CD1c-positive myeloid dendritic cell (primary cell): ENCODE results near the gene MEF2A.
"Not testable (repeated sequence)": the region's sequence is repeated elsewhere in the genome, so short reads cannot be mapped to it uniquely, and the experiment has no call there.

Experiments
- DNase-seq: peaks from one replicate; pipeline ENCODE4 v3.0.0-alpha.2; 2016; ENCODE audit errors: extremely low spot score

Gene MEF2A

DNA sequence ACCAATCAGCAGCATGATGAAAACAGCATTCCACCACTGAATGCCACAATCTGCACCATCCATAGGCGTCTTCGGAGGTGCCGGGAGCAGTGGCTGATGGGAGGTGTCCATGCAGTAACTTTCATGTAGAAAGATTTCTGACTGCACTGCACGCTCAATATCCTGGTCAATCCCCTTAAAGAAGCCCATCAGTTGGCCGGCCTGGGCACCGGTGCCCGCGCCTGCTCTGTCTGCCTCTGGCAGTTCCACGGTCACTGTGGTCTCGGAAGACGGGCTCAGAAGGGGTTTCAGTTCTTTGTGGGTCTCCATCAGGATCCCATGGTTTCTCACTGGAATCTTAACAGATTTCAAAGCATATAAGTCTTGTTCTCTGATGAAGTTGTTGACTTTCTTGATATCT lies 163.5 kb downstream of the MEF2A start:
- DNase-seq = no peak

DNA sequence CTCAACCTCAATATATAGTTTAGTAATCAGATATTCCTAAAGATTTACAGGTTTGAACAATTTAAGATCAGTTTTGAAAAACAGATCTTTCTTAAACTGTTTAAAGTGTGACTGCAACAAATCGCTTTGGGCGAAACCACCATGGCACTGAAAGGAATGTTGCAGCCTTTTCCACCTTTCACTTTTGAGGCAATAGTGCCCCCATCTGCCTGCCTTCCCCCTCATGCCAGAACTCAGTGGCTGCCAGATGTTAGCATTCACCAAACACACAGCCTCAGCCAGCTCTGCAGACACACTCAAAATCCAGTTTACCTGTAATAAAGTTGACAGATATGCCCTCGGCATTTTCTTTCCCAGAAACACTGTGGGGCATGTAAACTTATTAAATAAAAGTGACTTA lies 164.1 kb downstream of the MEF2A start:
- DNase-seq = no peak

DNA sequence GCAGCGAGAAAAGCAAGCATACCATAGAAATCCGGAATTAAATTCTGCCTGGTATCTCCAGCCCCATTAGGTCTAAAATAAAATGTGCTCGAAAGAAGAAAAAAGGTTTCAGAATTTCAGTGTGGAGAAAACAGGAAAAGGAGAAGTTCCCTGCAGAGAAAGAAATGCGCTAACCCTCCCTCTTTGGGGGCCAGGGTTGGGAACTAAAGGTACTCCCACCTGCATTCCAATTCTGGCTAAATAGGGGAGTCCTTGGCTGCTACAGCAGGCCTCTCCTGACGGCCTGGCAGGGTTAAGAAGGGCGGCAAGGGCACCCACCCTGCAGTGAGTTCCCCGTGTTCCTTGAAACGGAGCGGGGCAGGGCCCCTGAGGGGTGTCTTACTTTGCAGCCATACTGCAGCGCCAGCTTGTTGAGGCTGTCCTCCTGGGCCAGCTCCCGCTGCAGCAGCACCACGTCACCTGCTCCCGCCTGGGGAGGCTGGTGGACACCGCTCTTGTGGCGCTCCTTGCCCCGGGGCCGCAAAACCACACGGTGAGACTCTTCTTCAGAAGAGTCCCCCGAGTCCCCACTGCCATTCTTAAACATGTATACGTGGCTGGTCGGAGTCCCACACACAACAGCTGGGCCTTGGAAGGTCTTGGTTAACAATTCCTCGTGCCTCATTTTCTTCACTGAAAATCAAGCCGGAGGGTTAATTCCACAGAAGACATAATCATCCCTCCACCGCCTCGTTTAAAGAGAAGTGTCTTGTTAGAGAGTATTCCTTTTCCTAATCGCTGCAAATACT lies 165.7 kb downstream of the MEF2A start:
- no peak for DNase-seq

DNA sequence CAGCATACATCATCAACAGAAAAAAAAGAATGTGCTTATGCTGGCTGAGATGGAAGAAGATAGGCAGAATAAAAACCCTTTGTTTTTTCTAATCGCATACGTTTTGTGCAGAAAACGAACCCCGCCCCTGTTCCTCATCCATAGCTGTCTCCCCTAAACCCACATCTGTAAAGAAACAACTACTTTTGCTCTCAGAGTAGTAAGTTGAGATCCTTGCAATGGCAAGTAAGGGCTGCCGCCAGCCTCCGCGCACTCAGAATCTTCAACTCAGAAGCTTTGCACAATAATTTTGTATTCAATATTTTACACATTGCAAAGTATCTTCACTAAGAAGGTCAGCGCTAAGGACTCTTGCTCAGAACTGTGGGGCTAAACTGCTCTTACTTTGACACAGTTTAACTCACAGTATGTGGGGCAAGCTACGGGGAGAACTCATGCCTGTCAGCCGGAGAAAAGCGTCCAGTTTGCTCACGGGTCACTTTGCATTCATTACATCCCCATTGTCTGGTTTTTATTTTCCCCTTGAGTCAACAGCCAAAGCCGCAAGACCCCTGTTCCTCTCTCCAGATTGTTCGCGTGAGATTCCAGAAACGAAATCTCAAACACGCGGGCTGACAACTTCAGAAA lies 166.5 kb downstream of the MEF2A start:
- peak; percentile 47 for DNase-seq

DNA sequence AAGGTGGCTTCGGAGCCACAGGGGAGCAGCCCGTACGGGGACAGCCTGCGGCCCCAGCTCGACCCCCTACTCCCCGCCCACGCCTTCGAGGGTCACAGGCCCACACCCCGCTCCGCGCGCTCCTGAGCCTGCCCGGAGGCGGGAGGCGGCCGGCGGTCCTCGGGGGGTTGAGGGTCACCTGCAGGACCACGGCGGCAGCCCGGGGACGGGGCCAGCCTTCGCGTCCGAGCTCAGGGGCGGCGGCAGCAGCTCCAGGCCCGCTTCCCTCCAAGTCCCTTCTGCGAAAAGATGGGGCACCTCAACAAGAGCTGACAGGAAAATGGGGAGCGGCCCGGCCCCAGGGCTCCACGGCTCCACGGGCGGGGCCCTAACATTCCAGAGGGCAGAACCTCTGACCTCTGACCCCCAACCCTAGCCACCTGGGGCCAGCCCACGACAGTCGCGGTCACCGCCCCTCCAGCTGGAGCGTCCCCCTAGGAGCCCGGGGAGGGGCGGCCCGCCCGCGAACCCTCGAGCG lies 167.0 kb downstream of the MEF2A start:
- DNase-seq = peak; percentile 28

DNA sequence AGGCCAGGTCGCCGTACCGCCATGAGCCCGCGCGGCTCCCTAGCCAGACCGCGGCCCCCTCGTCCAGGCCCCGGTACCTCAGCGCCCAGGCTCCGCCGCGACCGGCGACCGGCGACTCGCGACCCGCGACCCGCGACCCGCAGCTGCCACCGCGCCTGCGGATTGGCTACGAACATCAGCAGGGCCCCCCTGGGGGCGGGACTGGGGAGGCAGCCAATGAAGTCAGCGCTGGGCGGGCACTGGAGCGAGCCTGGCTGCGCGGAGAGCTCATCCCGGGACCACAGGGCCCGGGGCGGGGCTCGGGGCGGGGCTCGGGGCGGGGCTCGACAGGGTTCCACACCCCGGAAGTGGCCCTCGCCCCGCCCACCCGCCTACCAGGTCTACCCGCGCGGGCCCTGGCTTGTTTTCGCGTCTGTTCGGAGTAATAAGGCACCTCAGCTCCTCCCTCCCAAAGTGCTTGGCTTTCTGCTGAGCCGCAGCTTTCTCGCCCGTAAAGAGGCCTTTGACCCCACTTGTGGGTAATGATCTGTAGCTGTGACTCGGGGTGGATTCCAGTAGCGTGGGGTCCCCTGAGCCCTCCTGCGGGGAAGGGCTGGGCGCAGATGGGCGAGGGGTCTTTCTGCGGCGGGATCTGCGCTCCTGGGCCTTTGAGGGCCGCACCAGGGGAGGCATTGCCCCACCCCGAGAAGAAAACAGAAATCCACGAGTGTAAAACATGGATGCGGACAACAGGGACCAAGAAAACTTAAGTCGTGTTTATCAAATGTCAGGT lies 167.7 kb downstream of the MEF2A start, which contains the start of gene LYSMD4:
TSS of gene LYSMD4 (minus strand) at position 170 of the 772 bp plus-strand sequence. CDS start 1,438 bp downstream, outside the sequence.
- peak; percentile 99 for DNase-seq

DNA sequence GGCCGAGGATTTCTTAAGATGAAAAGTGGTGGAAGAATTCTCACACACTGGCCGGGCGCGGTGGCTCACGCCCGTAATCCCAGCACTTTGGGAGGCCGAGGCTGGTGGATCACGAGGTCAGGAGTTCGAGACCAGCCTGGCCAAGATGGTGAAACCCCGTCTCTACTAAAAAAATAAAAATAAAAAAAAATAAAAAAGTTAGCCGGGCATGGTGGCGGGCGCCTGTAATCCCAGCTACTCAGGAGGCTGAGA lies 168.2 kb downstream of the MEF2A start:
- DNase-seq = not testable (repeated sequence)

DNA sequence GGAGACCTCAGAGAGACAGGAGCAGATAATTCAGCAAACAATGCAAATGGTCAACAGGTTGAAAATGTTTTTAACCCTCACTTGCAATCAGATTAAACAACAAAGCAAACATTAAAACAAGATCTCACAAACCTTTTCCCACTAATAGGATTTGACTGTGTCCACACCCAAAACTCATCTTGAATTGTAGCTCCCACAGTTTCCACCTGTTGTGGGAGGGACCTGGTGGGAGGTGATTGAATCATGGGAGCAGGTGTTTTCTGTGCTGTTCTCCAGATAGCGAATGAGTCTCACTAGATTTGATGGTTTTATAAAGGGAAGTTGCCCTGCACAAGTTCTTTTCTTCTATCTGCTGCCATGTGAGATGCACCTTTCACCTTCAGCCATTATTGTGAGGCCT lies 168.8 kb downstream of the MEF2A start:
- DNase-seq = no peak

DNA sequence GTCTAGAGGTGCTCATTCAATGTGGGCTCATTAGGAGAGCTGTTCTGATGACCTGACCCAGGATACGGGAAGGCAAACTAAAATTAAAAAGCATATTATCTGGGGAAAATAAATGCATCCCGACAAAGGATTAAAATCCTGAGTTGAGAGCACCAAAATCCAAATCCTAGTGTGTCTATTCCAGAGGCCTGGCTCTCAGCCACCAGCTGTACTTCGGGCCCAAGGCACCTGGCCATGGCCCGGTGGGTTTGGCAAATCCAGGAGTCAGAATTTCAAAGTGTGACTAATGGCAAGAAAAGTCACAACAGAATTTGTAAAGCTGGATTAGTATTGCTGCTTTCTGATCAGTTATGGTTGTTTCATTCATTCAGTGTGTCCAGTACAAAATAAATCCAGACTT lies 170.1 kb downstream of the MEF2A start:
- DNase-seq = no peak

DNA sequence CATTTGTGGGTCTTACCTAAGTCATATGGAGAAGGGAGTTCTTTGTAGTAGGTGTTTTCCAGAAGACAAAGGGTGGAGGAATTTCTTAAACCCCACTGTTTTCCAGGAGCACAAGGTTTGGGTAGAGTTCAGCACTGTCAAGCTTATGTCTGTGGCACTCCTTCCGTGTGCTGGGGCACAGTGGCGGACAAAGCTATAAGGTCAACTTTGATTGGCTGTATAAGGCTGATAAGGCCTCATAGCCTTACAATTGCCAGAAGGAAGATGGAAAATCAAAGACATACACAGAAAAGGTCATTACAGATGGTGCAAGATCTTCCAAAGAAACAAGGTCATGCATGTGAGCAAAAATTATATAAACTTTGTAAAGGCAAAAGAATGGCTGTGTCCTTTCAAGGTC lies 170.9 kb downstream of the MEF2A start:
- no peak for DNase-seq

DNA sequence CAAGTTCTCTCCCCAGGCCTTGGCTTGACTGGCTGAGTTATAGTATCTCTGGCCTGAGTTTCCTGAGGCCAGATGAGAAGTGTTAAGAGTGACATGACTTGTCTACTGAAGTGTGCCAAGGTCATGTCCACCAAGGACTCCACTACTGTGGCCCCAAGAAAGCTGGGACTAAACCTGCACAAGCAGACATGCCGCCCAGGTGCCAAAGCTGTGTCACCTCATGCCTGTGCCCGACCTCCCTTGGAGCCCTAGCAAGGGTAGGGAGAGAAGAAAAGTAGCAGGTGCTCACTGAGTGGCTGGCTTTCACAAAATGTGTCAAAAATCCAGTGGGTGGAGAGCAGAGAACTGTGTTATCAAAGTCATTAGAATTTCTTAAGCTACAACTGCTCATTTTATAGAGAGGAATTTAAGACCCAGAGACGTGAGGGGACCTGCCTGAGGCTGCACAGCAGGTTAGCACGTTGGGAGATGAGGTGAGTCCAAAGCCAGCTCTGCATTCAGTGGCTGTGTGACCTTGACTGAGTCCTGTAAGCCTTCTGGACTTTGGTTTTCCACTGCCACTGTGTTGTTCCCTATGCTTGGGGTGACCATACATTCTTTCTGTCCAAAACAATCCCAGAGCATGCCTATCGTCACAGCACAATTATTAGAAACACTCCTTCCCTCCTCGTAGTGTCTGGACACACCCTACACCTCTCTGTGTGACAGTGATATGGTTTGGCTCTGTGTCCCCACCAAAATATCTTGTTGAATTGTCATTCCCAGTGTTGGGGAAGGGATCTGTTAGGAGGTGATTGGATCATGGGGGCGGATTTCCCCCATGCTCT lies 172.4 kb downstream of the MEF2A start:
- DNase-seq = no peak

DNA sequence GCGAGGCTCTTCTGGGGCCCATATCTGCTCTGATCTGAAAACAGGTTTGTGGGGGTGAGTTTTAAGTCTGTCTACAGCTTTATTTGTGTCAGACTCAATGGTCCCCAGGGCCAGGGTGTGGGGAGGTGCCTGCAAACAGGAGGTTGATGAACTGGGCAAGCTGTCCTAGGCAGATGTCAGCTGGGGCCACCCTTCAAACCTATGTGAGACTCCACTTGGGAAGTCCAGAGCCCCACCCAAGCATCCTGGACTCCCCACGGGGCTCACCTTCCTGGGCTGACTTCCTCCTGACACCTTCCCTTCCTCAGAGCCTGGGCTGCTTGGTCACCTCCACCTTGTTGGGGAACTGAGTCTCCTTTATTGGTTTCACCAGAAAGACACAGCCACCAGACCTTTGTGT lies 176.1 kb downstream of the MEF2A start:
- DNase-seq = no peak

DNA sequence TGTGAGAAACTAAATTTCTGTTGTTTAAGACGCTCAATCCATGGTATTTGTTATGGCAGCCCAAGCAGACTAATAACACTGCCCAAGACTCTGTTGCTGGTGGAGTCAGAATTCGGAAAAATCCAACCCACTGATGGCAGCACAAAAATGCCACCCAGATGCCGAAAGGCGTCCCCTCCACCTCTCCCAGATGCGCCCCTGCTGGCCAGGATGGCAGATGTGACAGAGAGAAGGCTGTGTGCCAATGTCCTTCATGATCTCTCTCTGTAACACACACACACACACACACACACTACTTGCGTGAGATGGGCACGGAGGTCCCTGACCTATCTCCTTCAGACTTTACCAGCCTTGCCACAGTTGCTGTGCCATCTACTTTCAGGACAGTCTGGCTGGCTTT lies 178.4 kb downstream of the MEF2A start:
- DNase-seq = no peak

DNA sequence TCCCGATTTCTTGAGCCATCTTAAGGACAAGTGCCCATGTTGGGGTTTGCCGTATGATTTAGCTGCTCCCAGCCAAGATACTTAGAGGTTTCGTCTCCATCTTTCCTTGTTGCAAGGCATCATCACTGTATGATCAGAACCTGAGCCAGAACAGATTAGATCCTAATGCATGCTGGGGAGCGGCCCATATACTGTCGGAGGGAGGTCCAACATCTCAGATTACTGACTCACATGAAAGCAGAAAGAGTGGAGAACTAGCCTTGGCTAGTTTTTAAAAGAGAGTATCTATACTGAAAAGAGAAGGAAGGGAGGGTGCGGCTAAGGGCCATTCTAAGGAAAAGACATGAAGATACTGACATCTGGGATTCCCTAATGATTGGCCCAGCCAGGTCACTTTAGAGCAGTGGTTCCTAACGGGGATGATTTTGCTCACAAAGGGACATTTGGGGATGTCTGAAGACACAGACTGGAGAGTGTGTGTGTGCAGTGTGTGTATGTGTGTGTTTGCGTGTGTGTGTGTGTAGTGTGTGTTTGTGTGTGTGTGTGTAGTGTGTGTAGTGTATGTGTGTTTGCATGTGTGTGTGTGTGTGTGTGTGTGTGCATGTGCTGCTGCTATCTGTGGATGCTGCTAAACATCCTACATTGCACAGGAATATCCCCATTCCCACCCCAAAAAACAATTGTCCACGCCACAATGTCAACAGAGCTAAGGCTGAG lies 179.7 kb downstream of the MEF2A start:
- DNase-seq = no peak

DNA sequence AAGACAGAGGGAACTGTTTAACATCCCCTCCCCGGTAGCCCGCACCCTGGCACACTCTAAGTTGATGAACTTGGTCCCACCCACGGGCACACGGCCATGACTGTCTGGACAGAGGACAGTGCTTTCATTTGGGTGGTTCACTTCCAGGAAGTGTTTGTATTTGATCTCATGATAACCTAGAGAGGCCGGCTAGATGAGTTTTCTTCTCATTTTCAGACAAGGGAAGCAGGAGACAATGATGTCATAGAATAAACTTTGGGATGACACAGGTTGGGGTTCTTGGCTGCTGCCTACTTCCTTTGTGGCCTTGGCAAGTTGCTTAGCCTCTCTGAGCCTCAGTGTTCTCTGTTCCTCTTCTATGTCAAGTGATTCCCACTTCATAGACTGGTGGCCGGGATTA lies 183.6 kb downstream of the MEF2A start:
- peak; percentile 75 for DNase-seq

DNA sequence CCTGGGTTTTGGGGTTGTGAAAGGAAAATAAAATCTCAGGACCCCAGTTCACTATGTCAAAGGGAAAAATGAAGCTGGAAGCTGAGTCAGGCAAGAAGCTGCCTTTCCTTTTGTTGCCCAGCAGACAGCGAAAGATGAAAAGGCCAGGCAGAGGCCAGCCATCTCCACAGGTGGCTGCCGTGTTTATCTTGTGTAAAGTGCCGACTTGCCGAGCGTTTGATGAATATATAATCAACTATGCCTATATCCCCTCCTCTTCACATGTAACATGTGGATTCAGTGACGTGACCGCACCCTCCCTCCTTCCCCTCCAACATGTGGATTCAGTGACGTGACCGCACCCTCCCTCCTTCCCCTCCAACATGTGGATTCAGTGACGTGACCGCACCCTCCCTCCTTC lies 184.5 kb downstream of the MEF2A start:
- DNase-seq = not testable (repeated sequence)

DNA sequence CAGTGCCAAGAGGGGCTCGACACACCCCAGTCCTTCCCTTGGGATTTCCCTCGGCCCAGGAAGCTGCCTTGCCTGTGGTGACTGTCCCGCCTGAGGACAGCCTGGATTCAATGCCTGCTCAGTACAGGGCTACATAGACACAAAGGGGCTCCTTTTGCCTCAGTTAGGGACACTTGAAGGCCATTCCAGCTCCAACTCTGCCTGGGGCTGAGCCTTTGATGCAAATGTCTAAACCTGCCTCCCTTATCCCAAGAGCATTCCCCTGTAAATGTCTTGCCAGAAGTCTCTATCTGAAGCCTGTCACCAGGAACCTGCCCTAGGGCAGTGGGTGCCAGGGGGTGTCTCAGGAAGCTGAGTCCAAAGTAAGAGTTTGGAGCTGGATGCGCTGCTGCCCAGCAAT lies 186.8 kb downstream of the MEF2A start:
- no peak for DNase-seq

DNA sequence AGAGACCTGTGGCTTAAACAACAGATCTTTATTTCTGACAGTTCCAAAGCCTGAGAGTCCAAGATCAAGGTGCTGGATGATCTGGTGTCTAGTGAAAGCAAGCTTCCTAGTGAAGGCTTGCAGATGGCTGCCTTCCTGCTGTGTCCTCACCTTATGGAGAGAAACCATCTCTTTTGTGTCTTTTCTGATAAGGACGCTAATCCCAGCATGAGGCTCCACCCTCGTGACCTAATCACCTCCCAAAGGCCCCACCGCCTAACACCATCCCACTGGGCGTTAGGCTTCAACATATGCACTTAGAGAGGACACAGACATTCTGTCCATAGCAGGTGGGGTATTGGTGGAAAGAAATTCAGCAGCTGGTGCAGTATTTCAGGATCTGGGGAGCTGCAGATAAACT lies 187.3 kb downstream of the MEF2A start:
- DNase-seq = no peak

DNA sequence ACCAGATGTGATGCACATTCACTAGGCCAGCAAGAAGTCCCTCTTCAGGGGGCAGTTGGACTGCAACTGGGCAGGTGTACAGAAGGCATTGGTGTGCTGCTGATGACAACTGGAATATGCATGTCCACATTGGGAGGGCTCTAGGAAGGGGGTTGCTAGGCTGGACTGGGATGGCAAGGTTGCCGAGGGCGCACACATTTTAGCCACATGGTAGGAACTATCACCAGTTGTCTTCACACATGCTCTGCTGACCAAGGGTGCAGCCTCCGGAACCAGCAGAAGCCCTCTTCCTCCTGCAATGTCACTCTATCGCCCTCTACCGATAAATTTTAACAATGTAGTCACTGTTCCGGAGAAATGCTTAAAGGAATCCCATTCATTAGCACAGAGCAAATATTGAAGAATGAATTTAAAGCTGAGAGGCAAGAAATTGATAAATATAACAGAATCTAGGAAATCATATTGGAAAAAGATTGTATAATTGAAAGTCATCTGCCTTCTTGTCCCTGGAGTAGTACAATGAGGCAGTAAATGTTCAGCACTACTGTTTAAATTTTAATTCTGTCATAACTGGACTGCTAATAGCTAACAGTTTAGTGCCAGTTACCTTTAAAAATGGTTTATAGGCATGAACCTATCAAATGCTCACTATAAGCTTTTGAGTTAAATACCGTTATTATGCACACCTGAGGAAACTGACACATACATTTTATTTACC lies 190.1 kb downstream of the MEF2A start:
- DNase-seq = peak; percentile 77

DNA sequence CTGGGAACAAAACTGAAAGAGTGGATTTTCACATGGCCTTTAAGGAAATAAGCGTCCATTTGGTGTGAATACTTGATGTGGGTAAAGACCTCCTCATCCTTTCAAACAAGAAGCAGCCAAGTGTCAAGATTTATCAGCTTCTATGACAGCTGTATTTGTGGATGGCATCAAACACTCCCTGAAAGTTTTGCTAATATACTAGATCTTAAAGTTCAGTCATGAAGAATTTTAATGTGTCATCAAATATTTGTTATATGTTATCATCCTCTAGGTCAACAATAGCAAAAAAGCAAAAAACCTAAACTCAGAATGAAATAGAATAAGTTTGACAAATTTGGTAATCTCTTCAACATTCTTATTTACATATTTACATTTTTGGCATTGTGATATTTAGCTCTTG lies 196.5 kb downstream of the MEF2A start:
- no peak for DNase-seq

DNA sequence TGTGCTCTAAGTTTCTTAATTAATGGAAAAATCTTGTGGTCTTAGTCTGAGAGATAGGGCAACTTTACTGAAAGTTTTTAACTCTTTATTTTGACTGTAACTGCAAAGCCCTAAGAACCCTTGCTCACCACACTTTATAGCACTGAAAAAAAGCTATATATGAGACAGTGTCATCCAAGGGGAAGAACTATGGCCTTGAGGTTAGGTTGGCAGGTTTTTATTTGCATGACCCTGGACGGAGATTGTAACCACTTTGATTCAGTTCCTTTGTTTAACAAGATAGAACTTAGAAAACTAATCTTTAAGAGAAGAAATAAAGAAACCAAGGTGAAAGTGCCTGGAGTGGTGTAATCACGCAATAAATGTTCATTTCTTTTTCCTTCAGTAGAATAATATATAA lies 198.0 kb downstream of the MEF2A start:
- no peak for DNase-seq
